Vagina (tissue), 2 donors: ENCODE results near the gene ANKLE1.

Experiments used
- POLR2A ChIP-seq, 2 donors: fragments of 450-650 bp; IDR thresholded peaks; one replicate each; pipeline ENCODE4 v1.6.1; 2017; ENCODE audit warnings: antibody characterized with exemption in 2 of 2, mild to moderate bottlenecking in 2 of 2, moderate library complexity in 2 of 2
- TF ChIP-seq, protein P1 (sequence below), 3 experiments: fragments of 450-650 bp in 2 of 3; fragments of 200-600 bp in 1 of 3; sonication (generic) in 1 of 3; IDR thresholded peaks; one replicate each; pipeline ENCODE4 v1.5.1; 2017 to 2019; ENCODE audit warnings: antibody characterized with exemption in 3 of 3, mild to moderate bottlenecking in 2 of 3, moderate library complexity in 2 of 3

DNA sequence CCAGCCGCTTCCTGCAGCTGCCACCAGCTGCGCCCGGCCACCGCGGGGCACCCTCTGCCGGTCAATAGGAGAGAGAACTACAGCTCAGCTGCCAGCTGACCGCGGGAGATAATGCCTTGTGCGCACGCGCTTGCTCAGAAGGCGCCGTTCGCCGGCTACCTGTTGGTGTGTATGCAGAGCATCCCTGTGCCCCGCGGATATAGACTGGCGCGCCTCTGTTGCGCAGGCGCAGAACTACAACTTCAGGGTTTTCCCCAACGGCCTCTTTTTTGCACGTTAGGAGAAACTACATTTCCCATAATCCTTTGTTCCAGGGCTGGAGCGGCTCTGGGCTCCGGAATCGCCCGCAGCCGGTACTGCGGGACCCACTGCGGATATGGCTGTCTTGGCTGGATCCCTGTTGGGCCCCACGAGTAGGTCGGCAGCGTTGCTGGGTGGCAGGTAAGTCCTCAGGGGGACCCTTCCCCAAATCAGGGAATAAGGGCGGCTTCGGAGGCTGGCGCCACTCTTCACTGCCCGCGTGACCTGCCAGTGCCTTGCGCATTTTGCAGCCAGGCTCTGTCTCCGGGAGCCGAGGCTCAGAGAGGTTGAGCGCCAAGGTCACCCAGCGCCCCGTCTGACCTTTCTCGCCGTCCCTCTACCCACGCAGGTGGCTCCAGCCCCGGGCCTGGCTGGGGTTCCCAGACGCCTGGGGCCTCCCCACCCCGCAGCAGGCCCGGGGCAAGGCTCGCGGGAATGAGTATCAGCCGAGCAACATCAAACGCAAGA, 24.0 kb downstream of the ANKLE1 start, which contains the start of gene MRPL34:
- TF ChIP-seq, protein P1, sequence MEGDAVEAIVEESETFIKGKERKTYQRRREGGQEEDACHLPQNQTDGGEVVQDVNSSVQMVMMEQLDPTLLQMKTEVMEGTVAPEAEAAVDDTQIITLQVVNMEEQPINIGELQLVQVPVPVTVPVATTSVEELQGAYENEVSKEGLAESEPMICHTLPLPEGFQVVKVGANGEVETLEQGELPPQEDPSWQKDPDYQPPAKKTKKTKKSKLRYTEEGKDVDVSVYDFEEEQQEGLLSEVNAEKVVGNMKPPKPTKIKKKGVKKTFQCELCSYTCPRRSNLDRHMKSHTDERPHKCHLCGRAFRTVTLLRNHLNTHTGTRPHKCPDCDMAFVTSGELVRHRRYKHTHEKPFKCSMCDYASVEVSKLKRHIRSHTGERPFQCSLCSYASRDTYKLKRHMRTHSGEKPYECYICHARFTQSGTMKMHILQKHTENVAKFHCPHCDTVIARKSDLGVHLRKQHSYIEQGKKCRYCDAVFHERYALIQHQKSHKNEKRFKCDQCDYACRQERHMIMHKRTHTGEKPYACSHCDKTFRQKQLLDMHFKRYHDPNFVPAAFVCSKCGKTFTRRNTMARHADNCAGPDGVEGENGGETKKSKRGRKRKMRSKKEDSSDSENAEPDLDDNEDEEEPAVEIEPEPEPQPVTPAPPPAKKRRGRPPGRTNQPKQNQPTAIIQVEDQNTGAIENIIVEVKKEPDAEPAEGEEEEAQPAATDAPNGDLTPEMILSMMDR (IDR thresholded peaks at IDR 0.05): peak in 2 of 3 experiments; percentile 58 to 80
- no peak for TF ChIP-seq POLR2A (IDR thresholded peaks at IDR 0.05)
